Glomerular visceral epithelial cell (primary cell): ENCODE measurements around the gene NRAP.
A peak's percentile ranks its signal among the peaks of the same experiment; 100 is the strongest.

Source experiments
- DNase-seq: peaks from one replicate; pipeline ENCODE4 v3.0.0-alpha.2; 2016; ENCODE audit errors: extremely low spot score

NRAP gene

DNA sequence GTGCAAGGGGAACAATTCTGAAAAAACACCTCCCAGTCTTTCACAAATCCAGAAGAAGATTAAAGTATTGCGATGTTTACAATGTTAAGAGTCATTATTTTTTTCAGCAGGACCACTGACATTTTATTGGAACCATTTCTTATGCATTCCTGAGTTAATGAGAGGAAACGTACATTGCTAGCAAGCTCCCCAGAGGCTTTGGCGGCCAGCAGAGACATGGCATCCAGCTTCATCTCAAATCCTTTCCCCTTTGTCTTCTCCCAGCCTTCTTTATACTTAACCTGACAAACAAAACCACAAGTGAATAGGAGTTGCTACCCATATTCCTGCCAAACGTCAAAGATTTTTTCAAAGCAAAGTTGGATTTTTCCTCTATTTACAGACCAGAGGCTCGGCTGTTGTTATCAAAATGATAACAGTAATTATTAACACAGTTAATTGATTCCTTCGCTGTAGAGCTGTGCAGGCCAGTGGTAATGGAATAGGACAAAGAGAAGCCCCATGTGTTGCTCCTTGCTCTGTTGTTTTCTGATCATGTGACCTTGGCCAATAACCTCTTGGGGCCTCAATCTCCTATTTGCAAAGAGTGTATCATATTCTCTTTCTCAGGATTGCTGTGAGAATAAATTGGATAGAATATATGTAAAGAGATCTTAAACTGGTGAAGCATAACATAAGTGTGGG is 32.0 kb downstream of the NRAP start:
- no peak for DNase-seq

DNA sequence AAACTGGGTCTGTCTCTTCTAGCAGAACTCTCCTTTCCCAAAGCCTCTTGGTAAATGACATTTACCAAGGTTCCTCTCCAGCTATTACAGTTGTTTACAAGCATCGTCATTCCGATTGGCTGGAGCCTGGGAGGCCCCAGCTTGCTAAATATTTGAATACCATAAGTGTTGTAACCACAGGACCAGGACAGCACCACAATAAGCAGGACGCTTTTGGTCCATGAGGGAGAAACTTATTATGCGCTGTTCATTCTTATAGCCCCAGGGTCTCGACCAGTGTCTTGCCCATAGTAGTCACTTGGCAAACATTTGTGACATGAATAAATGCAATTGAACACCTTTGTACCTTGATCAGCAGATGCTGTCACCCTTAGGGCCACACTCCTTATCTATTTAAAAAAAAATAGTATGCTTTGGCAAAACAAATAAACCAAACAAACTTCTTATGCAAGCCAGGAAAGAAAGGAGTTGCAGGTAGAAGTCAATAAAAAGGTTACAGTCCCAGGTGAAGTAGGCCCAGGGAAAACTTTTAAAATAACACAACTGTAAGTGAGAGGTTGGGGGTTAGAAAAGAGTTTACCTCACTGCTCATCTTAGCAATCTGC is 32.8 kb downstream of the NRAP start:
- no peak for DNase-seq

DNA sequence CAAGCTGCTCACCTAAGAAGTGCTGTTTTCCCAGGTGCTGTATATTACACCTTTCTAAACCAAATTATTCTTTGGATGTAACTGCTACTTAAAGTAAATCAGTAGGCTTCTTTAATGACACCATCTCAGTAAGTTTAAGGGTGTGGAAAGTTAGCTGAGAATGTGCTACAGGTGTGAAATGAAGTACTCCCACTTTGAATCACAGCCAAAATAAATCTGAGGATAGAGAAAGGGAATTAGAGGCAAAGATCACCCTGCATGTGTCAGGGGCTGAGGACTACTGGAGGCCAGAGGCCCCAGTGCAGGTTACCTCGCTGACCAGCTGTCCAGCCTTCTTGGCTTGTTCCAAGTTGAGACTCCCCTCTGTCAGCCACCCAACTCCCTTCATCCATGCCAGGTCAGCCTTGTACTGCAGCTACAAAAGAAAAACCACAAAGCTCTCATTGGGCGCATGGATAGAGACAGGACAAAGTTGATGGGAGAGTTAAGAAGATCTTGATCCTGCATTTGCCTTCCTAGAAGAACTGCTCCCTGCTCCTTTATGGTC is 35.2 kb downstream of the NRAP start:
- DNase-seq = no peak

DNA sequence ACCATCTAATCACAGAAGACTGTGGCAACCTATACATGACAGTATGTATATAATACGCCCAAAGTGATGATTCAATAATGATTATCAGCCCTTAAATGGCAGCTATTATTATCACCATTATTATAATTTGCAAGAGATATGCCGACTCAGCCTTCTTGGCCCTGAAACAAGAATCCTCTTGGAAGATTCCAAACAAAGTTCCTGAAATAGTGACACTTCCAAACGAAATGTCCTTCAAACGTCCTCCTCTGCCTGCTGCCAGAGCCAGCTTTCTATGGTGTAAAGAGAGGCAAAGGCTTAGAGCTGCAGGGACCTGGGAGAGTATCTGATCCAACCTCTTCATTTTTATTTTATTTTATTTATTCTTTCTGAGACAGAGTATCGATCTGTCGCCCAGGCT is 36.0 kb downstream of the NRAP start:
- no peak for DNase-seq

DNA sequence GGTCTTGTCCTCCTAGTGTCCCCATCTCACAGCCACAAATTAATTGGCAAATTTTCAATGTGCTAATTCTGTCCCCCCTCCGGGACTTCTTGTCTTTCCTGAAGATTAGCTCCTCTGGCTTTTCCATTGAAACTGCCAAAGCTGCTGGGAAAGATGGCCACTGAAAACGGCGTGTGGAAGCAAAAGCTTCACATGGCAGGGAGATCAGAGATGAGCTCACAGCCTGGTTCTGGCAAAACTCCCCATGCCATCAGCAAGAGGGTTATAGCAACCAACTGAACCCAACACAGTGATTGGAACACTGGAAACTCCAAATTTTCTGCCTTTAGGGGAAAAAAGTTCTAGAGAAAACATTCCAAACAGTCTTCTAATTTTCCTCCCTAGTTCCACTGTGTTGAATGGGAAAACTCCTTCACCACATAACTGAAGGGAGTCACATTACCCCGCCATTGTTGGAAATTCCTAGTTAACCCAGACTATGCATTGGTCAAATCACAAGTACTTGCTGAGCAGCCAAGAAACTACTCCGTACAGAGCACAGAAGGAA is 37.0 kb downstream of the NRAP start:
- DNase-seq = no peak

DNA sequence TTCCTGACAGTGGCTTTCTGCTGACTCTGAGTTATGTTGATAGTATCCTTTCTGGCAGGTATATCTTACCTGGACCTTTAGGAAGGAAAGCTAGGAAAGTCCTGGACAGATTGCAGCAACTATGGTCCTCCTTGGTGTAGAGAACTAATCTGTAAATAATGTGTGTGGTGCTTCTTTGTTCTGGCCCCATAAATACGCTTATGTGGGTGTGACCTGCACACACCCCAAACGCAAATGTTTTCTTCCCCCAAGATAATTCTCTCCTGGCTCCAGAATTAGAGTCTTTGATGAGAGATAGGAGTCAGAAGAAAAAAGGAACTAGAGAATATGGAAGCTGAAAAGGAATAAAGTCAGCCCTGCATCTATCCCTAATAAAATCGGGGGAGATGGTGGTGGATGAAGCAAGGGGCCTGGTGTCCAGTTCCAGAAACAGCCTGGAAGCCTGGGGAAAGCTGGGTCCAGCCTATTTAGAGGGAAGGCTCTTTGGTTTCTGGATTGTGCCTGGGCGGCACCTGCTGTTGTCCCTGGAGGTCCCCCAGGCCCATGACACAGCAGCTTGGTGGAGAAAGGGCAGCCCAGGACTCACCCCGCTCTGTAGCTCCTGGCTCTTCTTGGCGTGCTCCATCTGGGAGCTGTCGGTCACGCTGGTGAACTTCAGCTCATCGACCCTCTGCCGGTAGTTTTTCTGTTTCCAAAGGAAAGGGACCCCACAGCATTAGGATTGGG is 38.2 kb downstream of the NRAP start:
- no peak for DNase-seq

DNA sequence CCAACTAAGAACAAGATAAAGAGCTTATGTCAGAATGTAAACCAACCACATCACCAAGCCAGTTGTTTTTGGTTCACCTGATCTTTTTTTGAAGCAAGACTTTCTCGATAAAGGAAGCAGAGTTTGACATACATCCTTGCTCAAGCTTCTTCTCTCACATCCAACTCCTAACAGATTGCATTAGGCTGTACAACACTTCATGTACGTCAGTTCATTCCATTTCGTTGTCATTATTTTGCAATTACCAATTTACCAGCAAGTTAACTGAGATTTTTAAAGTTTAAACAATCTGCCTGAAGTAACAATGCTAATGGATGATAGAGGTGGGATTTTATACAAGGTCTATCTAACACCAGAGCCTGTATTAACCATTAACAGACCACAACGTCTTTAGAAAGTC is 41.0 kb downstream of the NRAP start:
- DNase-seq = no peak

DNA sequence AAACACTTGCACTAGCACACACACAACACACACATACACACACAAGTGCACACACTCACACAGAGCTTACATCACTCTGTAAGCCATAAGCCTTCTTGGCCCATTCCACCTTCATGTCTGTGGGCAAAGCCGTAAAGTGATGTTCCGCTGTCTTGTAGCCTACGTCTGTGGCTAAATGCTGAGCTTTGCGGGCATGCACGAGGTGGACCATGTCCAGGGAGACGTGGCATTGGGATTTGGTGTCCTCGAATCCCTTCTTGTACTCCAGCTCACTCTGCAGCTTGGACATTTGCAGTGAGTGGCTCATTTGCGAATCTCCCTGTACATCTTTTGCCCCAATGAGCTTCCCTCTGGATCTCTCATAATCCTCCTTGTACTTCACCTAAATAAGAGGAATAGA is 42.0 kb downstream of the NRAP start:
- DNase-seq = no peak

DNA sequence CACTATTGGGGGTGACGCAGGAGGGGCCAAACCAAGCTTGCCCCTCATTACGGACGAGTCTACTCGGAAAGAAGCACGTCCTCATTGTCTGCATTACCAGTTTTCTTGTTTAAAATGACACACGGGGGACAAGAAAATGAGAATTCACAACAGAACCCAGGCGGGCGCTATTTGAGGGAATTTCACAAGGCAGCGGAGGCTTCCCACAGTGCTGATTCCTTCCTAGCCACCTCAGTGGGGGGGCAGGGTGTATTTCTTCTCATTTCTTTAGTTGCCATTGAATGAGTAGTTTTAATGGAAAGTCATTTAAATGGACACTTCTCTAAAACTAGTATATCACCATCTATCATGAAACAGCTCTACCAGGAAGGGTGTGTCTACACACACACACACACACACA is 42.9 kb downstream of the NRAP start:
- no peak for DNase-seq

DNA sequence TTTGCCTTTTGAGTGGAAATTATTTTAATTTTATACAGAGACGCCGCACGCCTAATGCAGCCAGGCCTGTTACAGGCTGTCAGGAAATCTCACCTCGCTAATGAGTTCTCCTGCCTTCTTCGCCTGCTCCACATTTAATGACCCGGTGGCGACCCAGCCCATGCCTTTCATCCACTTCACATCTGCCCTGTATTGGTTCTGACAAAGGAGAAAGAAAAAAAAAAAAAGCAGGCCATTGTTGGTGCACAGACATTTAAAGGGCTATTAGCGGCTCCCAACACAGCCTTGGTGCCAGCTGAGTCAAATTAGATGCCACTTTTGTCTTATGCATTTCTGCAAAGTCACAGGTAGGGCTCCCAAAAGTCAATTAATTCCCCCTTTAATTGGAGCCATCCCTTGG is 43.3 kb downstream of the NRAP start:
- no peak for DNase-seq

DNA sequence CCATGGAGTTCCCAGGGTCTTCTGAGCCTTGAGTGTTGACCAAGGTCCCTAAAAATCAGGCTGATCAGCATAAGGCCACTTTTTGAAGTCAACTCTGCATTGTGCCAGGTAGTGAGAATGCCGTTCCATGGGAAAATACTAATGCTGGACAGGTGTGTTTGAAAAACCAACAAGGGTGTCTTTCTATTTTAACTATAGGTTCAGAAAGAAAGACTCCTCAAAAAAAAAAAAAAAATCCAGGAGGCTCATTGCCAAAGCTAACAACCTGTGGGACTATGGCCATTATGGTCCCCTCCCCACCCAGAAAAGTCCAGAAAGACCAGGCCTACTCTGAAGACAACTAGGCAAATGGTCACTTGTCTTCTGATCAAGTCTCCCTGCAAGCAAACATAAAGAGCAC is 44.4 kb downstream of the NRAP start:
- no peak for DNase-seq

DNA sequence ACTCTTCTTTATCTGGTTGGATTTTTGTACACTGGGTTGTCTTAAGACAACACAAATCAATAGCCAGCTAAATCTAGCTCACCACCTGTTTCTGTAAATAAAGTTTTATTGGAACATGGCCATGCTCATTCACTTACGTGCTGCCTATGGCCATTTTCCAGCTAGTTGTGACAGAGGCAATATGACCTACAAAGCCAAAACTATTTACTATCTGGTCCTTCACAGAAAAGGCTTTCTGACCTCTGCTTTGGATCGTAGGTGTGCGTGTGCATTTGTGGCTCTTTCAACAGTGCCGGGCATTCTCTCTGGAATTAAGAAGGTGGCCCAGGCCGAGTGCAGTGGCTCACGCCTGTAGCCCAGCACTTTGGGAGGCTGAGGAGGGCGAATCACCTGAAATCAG is 45.5 kb downstream of the NRAP start:
- DNase-seq = no peak

DNA sequence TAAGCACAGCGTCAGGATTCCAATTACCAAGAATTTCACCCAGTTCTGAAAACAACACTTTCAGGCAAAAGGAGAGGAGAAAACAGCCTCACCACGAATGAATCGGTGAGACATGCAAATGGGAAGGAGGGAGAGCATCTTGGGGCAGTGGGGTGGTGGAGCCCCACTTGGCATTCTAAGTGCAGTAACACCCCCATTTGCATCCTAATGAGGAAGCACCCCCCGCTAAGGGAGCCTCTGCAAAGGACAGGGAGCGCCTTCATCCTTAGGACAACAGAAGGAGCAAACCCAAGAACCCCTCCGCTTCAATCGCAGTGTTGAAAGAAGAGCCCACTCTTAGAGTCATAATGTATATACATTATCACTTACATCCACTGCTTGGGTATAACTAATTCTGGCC is 46.8 kb downstream of the NRAP start:
- no peak for DNase-seq

DNA sequence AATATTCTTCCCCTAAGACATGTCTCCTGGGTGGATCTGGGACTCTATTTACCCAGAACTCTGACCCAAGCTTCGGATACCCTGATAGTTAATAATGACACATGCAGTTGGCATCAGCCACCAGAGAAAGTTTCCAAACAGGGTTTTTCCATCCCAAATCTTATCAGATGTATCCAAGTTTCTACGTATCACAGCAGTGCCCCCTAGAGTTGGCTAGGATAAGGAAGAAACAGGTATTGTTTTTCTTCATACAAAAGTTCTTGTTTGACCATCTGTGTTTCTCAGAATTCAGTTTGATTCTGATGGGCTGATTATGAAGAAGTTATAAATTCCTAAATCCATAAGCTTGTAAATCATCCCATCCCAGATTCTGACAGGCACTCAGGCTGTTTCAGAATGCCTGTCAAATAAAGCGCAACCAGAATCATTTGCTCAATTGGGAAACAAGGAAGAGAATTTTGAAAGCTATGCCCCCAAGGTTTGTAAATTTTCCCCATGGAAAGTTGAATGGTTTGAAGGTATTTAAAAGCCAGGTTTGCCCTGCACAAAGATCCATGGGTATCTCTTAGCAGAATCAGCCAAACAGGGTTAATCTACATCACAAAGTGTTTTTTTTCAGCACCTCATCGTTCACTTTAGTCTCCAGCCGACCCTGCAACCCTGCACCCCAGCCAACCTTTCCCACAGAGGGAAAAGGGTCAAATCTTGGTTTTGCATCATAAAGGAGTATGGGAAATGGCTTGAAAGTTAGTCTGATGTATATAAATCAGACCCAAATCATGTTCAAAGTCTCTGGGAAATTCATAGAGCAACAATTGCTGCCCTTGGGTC is 47.4 kb downstream of the NRAP start:
- no peak for DNase-seq

DNA sequence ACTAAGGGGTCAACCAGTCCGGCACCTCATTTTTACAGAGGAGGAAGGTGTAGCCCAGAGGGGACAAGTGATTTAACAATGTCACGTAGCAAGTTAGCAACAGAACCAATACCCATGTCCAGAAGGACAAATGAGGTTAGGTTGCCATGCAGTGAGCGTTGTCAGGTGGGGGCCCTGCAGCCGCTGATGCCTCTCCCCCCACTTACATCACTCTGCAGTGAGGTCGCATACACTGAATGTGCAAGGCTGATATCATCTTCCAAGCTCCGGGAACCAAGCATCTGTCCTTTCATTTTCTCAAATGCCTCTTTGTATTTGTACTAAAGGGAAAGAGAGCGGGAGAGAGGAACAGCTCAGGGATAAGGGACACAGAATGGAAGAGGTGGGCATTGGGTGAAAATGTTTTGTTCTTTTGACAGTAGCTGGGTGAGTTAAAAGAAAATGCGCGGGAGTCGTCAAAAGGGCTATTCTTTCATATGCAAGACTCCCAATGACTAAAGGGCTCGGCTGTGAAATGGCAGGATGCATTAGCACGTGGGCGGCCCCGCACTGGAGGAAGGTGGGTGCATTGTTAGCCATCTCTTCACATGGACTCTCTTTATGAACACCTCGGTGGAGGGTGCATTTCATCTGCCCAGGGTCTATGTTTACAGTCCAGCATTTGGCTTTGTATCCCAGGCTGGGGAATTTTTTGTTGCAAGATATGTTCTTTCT is 49.7 kb downstream of the NRAP start:
- DNase-seq = no peak

DNA sequence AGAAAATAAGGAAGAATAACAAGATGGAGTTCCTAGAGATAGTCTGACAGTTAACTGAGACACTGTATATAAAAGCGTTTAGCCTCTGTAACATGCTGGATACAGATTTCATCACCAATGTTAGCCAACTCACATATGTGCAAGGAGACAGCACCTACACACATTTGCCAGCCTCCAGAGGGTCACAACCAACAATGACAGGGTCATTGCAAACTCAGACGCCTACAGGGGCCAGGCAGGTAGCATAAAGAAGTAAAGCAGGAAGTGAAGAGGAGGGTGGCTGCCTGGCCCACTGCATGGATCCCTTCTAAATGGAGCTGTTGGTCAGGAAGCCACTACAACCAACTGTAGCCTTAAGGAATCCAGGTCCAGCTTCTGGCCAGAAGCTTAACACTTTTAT is 50.4 kb downstream of the NRAP start:
- DNase-seq = no peak

DNA sequence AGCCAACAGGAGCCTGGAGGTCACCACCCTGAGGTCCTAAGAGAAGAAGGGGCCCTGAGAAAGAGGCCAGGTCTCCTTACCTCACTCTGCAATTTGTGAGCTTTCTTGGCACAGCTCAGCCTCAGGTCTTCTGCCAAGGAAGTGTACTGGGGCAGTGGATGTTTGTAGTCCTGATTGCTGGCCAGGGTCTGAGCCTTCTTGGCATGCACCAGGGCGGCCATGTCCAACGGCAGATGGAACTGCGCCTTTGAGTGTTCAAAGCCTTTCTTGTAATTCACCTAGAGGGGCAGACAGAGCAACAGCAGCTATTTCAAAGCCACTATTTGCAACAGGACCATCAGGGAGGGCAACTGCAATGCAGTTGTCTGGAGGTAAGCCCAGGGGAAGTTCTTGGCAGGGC is 51.7 kb downstream of the NRAP start:
- DNase-seq = no peak

DNA sequence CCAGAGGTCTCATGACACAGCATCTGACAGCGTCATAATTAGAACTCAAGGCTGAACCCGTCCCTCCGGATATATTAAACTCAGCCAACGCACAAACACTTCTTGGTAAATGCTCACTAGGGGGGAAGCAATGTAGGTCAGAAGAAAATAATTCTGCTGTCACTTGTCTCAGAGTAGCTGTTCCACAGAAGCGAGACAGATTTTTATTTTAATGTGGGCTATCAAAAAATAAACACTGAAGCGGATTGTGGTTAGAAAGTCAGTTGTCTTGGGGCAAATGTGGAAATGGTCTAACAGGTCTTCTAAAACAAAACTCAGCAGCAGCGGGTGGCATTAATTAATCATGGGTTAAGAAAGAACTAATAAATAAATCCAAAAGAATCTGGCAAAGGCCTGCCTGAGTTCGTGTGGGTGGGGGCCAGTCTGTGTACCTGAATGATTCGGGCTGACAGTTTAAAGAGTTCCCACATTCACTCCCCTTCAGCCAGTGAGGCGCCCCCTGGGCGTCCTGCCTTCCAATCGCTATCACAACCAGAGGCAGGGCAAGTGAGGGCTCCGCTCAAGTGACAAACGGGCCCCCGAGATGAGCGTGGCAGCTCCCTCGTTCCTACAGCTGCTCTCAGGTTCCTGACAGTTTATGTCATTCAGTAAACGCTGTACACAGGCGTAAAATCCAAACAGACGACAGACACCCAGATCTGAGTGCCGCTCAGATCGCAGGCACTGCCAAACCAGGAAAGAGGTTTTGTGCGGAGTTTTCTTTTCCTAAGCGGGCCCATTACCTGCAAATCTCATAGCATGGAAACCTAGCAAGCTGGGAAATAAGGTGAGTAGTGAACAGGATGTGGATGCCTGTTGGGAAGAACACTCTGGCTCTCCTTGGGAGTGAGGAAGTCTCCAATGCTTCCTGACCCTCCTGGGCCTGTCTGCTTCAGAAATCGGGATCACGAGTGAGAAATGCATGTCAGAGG is 52.9 kb downstream of the NRAP start:
- no peak for DNase-seq

DNA sequence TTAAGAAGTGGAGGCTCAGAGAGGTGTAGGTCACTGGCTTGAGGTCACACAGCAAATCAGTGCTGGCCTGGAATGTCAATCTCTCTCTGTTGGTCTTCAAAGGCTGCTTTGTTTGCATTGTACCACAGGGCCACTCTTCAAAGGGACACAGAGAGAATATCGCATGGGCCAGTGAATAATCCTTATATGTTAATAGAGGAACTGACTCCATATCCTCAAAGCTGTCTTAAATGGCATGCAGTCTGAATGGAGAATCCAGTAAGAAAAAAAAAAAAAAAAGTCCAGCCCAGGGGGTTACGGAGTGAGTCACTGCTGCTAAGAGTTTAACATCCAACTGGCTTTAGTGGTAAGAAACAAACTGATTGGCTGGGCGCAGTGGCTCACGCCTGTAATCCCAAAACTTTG is 54.1 kb downstream of the NRAP start:
- DNase-seq = peak; percentile 5
